HepG2 (cell line): ENCODE data around the gene MCOLN3. TPM values are rescaled to one million over a fixed set of nuclear protein-coding genes. Genes with fewer than 3 reads are reported as not detected.

Experiments used
- ATAC-seq: fragments of 200-7000 bp; cut with Tn5 transposase; 3 replicates; pipeline ENCODE4 v1.9.1; 2020; ENCODE audit warnings: mild to moderate bottlenecking, moderate library complexity
- BruUV-seq: library from RNA; stranded (reverse); fragments of 400-500 nt; replicated peaks from 2 replicates; lab custom pipeline; 2021; lab: Mats Ljungman, UMichigan
- CTCF ChIA-PET: fragments of 300-600 bp; formaldehyde crosslinking; extraction: SDS; loops from one replicate; lab custom pipeline; 2021; ENCODE audit warnings: low total read pairs, inconsistent platforms, low intra/inter-chr PET ratio; lab: Yijun Ruan, JAX
- POLR2A ChIA-PET: fragments of 350-600 bp; sonication (Branson Sonifier 250); formaldehyde crosslinking; loops from one replicate; lab custom pipeline; 2020; ENCODE audit warnings: antibody characterized with exemption, inconsistent platforms; lab: Yijun Ruan, JAX
- DNase-seq: peaks from one replicate; pipeline ENCODE4 v3.0.0-alpha.2; 2015; ENCODE audit warnings: low spot score
- FAIRE-seq: peaks from 3 replicates; lab custom pipeline; 2011; peaks lifted over from hg19 to GRCh38; lab: Jason Lieb, UNC
- H2AFZ ChIP-seq: one replicate; pipeline ENCODE4 v1.6.1; 2011; ENCODE audit warnings: low read length, inconsistent platforms
- H3K27ac ChIP-seq: fragments of 300-600 bp; 3 replicates; pipeline ENCODE4 v1.8.0; 2011; ENCODE audit warnings: mixed run types, mild to moderate bottlenecking, mixed read lengths, low read length, inconsistent platforms; ENCODE audit not compliant: insufficient read depth; ENCODE audit errors: extremely low read length
- H3K27me3 ChIP-seq, 2 experiments: fragments of 200-600 bp in 1 of 2; 2 replicates in 1 of 2; 3 replicates in 1 of 2; pipeline versions ENCODE4 v1.6.0 to v1.8.0; 2011; ENCODE audit warnings: low read length in 2 of 2, mild to moderate bottlenecking in 2 of 2, moderate library complexity in 2 of 2, inconsistent platforms in 1 of 2; ENCODE audit not compliant: insufficient read depth in 2 of 2, control insufficient read depth in 1 of 2
- H3K36me3 ChIP-seq, 2 experiments: fragments of 200-600 bp in 1 of 2; replicated peaks in 1 of 2; 2 replicates in 1 of 2; 3 replicates in 1 of 2; pipeline versions ENCODE4 v1.5.1 to v1.8.0; 2011; ENCODE audit warnings: low read length in 2 of 2, inconsistent platforms in 1 of 2; ENCODE audit not compliant: insufficient read depth in 2 of 2, control insufficient read depth in 1 of 2
- H3K4me1 ChIP-seq: 2 replicates; pipeline ENCODE4 v1.5.1; 2012; ENCODE audit warnings: low read length, inconsistent platforms; ENCODE audit not compliant: insufficient read depth
- H3K4me2 ChIP-seq: 2 replicates; pipeline ENCODE4 v1.6.0; 2011; ENCODE audit warnings: low read depth, low read length, inconsistent platforms
- H3K4me3 ChIP-seq, 3 experiments: fragments of 200-600 bp in 1 of 3; sonication (generic), shearing (Covaris generic) in 1 of 3; replicated peaks in 1 of 3; 2 replicates each; pipeline ENCODE4 v1.5.1; 2011 to 2016; ENCODE audit warnings: low read length in 3 of 3, inconsistent platforms in 2 of 3, low read depth in 2 of 3, mild to moderate bottlenecking in 2 of 3, control low read depth in 1 of 3, mixed read lengths in 1 of 3; ENCODE audit not compliant: insufficient read depth in 1 of 3
- H3K79me2 ChIP-seq: one replicate; pipeline ENCODE4 v1.6.1; 2011; ENCODE audit warnings: low read length, inconsistent platforms; ENCODE audit not compliant: insufficient read depth
- H3K9ac ChIP-seq: 2 replicates; pipeline ENCODE4 v1.6.0; 2011; ENCODE audit warnings: mild to moderate bottlenecking, low read depth, low read length, inconsistent platforms; ENCODE audit not compliant: insufficient read depth
- H3K9me3 ChIP-seq: 2 replicates; pipeline ENCODE4 v1.5.1; 2012; ENCODE audit warnings: mild to moderate bottlenecking, low read length
- H4K20me1 ChIP-seq: 2 replicates; pipeline ENCODE4 v1.6.0; 2011; ENCODE audit warnings: inconsistent platforms, mild to moderate bottlenecking, low read length, moderate library complexity; ENCODE audit not compliant: insufficient read depth
- ASH2L ChIP-seq: fragments of 300-600, 200-600 bp; sonication (generic); IDR thresholded peaks from 2 replicates; pipeline ENCODE4 v1.7.0; 2017; ENCODE audit warnings: low read depth, mild to moderate bottlenecking, moderate library complexity, mixed read lengths, low read length; ENCODE audit not compliant: insufficient read length
- CEBPB ChIP-seq: IDR thresholded peaks from 2 replicates; pipeline ENCODE4 v1.6.1; 2011; ENCODE audit warnings: low read depth, low read length, improper control_type of control experiment, borderline replicate concordance
- CHD4 ChIP-seq: fragments of 200-600 bp; sonication (generic); IDR thresholded peaks from 2 replicates; pipeline ENCODE4 v1.7.0; 2017; ENCODE audit warnings: mild to moderate bottlenecking, low read length, borderline replicate concordance
- HCFC1 ChIP-seq: fragments of 150-350 bp; IDR thresholded peaks from 2 replicates; pipeline ENCODE4 v1.6.1; 2014; ENCODE audit warnings: low read depth, low read length
- NFAT5 ChIP-seq: sonication (generic); formaldehyde crosslinking; IDR thresholded peaks from 2 replicates; pipeline ENCODE4 v1.4.0; 2020; ENCODE audit warnings: missing genetic modification reagents
- SALL2 ChIP-seq: sonication (generic); formaldehyde crosslinking; IDR thresholded peaks from 2 replicates; pipeline ENCODE4 v1.8.1; 2023; ENCODE audit warnings: mild to moderate bottlenecking, missing genetic modification reagents, inconsistent platforms
- SMAD3 ChIP-seq: sonication (generic); formaldehyde crosslinking; IDR thresholded peaks from 2 replicates; pipeline ENCODE4 v1.4.0; 2020; ENCODE audit warnings: missing genetic modification reagents
- TOE1 ChIP-seq: sonication (generic); formaldehyde crosslinking; IDR thresholded peaks from 2 replicates; pipeline ENCODE4 v1.4.0; 2020; ENCODE audit warnings: mild to moderate bottlenecking, missing genetic modification reagents
- ZFX ChIP-seq: sonication (generic); formaldehyde crosslinking; IDR thresholded peaks from 2 replicates; pipeline ENCODE4 v1.4.0; 2020; ENCODE audit warnings: mild to moderate bottlenecking, low read depth, missing genetic modification reagents, moderate library complexity
- ZNF256 ChIP-seq: sonication (generic); formaldehyde crosslinking; conservative IDR thresholded peaks from 2 replicates; pipeline ENCODE4 v1.4.0; 2020; ENCODE audit warnings: missing genetic modification reagents
- ZNF280D ChIP-seq: sonication (generic); formaldehyde crosslinking; IDR thresholded peaks from 2 replicates; pipeline ENCODE4 v1.5.1; 2020; ENCODE audit warnings: mild to moderate bottlenecking, missing genetic modification reagents
- in situ Hi-C: cut with HindIII; loops from 2 replicates; pipeline ENCODE4 v1.10.0; 2017; ENCODE audit warnings: low pct_unique_long_range_greater_than_20kb; ENCODE audit not compliant: extremely low pct_ligation_motif_present
- intact Hi-C: fragments of 100-400 bp; cut with micrococcal nuclease; formaldehyde crosslinking; loops from one replicate; pipeline ENCODE4 v1.10.0; 2022; ENCODE audit not compliant: unreplicated experiment
- polyA plus RNA-seq, 8 experiments: library from polyadenylated mRNA; depleted of rRNA in 3 of 8; stranded (reverse) in 7 of 8; unstranded in 1 of 8; fragments of >200 nt; fragmentation: Illumina TruSeq in 4 of 8; extraction: Trizol in 4 of 8; gene quantifications; 2 replicates each; pipeline versions ENCODE4 v1.2.1 to v1.2.3, GENCODE V29; 2011 to 2016; ENCODE audit warnings: low read depth in 4 of 8, missing spikeins in 1 of 8, mixed read lengths in 1 of 8; ENCODE audit not compliant: insufficient read depth in 1 of 8
- total RNA-seq, 5 experiments: library from RNA; depleted of rRNA; stranded (reverse); fragments of >200 nt; fragmentation: Illumina TruSeq; extraction: Trizol; gene quantifications; 2 replicates each; pipeline ENCODE4 v1.2.3, GENCODE V29; 2016; ENCODE audit warnings: low read depth in 1 of 5
- TF ChIP-seq, protein P1 (sequence below): sonication (generic); formaldehyde crosslinking; IDR thresholded peaks from 2 replicates; pipeline ENCODE4 v1.4.0; 2020; ENCODE audit warnings: mild to moderate bottlenecking, missing genetic modification reagents

MCOLN3 gene
- total and polyA plus RNA-seq, 2 of the 13 experiments (the other 11 are each of a cell fraction or from before 2014, with no cell fraction given) = 0.04 TPM

DNA sequence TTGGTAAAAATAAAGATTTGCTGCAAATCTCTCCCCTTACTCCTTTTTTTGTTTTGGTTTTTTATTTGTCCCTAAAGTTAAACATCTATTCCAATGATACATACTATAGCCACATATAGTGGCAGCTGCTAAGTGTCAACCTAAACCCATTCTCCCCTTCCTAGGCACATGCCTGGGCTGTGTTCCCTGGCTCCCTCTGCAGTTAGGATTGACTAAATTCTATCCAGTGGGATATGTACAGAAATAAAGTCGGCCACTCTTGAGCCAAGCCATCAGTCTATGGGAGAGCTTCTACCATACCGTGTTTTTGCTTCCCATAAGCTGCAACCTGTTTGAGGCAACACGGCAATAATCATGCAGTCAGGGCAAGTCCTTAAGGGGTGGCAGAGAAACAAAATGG lies 23.6 kb downstream of the MCOLN3 start (continued):
- TF ChIP-seq NFAT5 (CRISPR knock-in tag) (no peak), SALL2 (CRISPR knock-in tag) (no peak), CHD4 (no peak)
- TF ChIP-seq, protein P1, sequence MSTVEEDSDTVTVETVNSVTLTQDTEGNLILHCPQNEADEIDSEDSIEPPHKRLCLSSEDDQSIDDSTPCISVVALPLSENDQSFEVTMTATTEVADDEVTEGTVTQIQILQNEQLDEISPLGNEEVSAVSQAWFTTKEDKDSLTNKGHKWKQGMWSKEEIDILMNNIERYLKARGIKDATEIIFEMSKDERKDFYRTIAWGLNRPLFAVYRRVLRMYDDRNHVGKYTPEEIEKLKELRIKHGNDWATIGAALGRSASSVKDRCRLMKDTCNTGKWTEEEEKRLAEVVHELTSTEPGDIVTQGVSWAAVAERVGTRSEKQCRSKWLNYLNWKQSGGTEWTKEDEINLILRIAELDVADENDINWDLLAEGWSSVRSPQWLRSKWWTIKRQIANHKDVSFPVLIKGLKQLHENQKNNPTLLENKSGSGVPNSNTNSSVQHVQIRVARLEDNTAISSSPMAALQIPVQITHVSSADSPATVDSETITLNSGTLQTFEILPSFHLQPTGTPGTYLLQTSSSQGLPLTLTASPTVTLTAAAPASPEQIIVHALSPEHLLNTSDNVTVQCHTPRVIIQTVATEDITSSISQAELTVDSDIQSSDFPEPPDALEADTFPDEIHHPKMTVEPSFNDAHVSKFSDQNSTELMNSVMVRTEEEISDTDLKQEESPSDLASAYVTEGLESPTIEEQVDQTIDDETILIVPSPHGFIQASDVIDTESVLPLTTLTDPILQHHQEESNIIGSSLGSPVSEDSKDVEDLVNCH (CRISPR knock-in tag) = no peak

DNA sequence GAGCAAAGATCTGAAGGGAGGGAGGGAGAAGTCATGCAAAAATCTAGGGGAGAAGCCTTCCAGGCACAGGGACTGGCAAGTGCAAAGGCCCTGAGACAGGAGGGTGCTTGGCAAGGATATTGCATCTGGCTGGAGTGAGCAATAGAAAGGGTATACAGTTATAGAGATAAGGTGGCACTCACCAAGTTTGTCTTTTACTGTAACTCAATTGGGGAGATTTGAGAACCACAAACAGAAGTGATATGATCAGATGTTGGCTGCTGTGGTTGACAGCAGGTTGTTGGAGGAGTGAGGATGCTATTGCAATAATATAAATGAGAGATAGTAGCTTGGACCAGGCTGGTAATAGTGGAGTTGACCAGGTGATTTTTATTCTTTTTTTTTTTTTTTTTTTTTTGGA lies 25.6 kb downstream of the MCOLN3 start:
- Histone ChIP-seq H4K20me1 (no peaks in the 10 kb centered on the region), H2AFZ (no peak overlapping the region), H3K4me2 (no peak overlapping the region), H3K27ac (no peak overlapping the region), H3K79me2 (no peaks in the 10 kb centered on the region), H3K4me1 (no peaks in the 10 kb centered on the region), H3K9ac (no peak overlapping the region), H3K27me3 (no peaks in the 10 kb centered on the region), H3K4me3 (no peak overlapping the region), H3K36me3 (no peaks in the 10 kb centered on the region), H3K9me3 (no peaks in the 10 kb centered on the region)
- in situ Hi-C loops = no loop called here
- POLR2A ChIA-PET = no interaction called here
- intact Hi-C loops = no loop called here
- CTCF ChIA-PET = no interaction called here
- FAIRE-seq (no peak), DNase-seq (no peak), ATAC-seq (no peak)
- no TSS peak for BruUV-seq
- TF ChIP-seq SMAD3 (CRISPR knock-in tag) = no peak
- TF ChIP-seq CEBPB = no peak
- TF ChIP-seq ZFX (CRISPR knock-in tag) = no peak
- no peak for TF ChIP-seq HCFC1
- no peak for TF ChIP-seq ASH2L
- no peak for TF ChIP-seq ZNF256 (CRISPR knock-in tag)
- no peak for TF ChIP-seq TOE1 (CRISPR knock-in tag)
- no peak for TF ChIP-seq ZNF280D
